Kidney (tissue), 14 donors: ENCODE measurements around the gene SRRM2. TPM values are rescaled to one million over a fixed set of nuclear protein-coding genes. Genes with fewer than 3 reads are reported as not detected.
A peak's percentile ranks its signal among the peaks of the same experiment; 100 is the strongest.

Source experiments
- DNase-seq, 5 donors: peaks; one replicate each; pipeline ENCODE4 v3.0.0-alpha.2; 2013 to 2020
- FAIRE-seq: peaks from 2 replicates; lab custom pipeline; 2012; peaks lifted over from hg19 to GRCh38; lab: Jason Lieb, UNC
- H3K27ac ChIP-seq, 2 donors: one replicate each; pipeline ENCODE4 v1.7.0; 2013; ENCODE audit warnings: low read depth in 2 of 2, low read length in 2 of 2, inconsistent platforms in 1 of 2
- H3K27me3 ChIP-seq: one replicate; pipeline ENCODE4 v1.7.1; 2013; ENCODE audit warnings: low read length, inconsistent platforms; ENCODE audit not compliant: control insufficient read depth, insufficient read depth
- H3K36me3 ChIP-seq, 3 donors: one replicate each; pipeline versions ENCODE4 v1.7.0 to v1.7.1; 2013; ENCODE audit warnings: low read length in 3 of 3, control low read depth in 1 of 3, inconsistent platforms in 1 of 3; ENCODE audit not compliant: insufficient read depth in 3 of 3, control insufficient read depth in 2 of 3
- H3K4me1 ChIP-seq, 3 donors: one replicate each; pipeline versions ENCODE4 v1.7.0 to v1.7.1; 2013; ENCODE audit warnings: low read length in 3 of 3, inconsistent platforms in 1 of 3, low read depth in 1 of 3; ENCODE audit not compliant: control insufficient read depth in 2 of 3, insufficient read depth in 2 of 3
- H3K4me3 ChIP-seq, 3 donors: one replicate each; pipeline versions ENCODE4 v1.7.0 to v1.8.1; 2013; ENCODE audit warnings: low read length in 3 of 3, control low read depth in 1 of 3, inconsistent platforms in 1 of 3
- H3K9ac ChIP-seq, 3 donors: one replicate each; pipeline versions ENCODE4 v1.7.0 to v1.7.1; 2013; ENCODE audit warnings: low read length in 3 of 3, control low read depth in 1 of 3, inconsistent platforms in 1 of 3
- H3K9me3 ChIP-seq, 3 donors: one replicate each; pipeline versions ENCODE4 v1.7.0 to v1.7.1; 2013; ENCODE audit warnings: low read length in 3 of 3, control low read depth in 1 of 3, inconsistent platforms in 1 of 3; ENCODE audit not compliant: control insufficient read depth in 2 of 3, insufficient read depth in 1 of 3
- intact Hi-C: fragments of 100-400 bp; cut with DNase I; formaldehyde crosslinking; loops from one replicate; pipeline ENCODE4 v1.11.1; 2022
- polyA plus RNA-seq: library from polyadenylated mRNA; stranded (reverse); fragments of 350-450 nt; fragmentation: Illumina TruSeq; extraction: RNeasy Lipid Tissue Mini Kit (QIAGEN cat#74804); gene quantifications from one replicate; pipeline ENCODE4 v1.2.3, GENCODE V29; 2014; ENCODE audit warnings: low read depth, low replicate concordance; ENCODE audit not compliant: insufficient read depth
- total RNA-seq: library from RNA; stranded (reverse); fragmentation: NEBNext Ultra II Directional; extraction: Animal tissue kit (Norgen Biotek cat#: 25700); gene quantifications from one replicate; pipeline ENCODE4 v1.2.1, GENCODE V29; 2021
- TF ChIP-seq, protein P1 (sequence below): IDR thresholded peaks from 3 replicates; pipeline ENCODE4 v1.5.1; 2012; ENCODE audit warnings: mild to moderate bottlenecking, moderate library complexity, borderline replicate concordance; ENCODE audit not compliant: insufficient read depth; ENCODE audit errors: extremely low read depth
- donor health status: control.
- donor health status: control.
- donor health status: control.
- donor health status: control.
- donor health status: control.
- donor health status: DM: yes; HTN: yes; CAD: no.
- donor health status: Normal renal cell carcinoma (clear cell type).

SRRM2 gene
- total and polyA plus RNA-seq, 2 donors from 2014 or later = 386 to 621 TPM

DNA sequence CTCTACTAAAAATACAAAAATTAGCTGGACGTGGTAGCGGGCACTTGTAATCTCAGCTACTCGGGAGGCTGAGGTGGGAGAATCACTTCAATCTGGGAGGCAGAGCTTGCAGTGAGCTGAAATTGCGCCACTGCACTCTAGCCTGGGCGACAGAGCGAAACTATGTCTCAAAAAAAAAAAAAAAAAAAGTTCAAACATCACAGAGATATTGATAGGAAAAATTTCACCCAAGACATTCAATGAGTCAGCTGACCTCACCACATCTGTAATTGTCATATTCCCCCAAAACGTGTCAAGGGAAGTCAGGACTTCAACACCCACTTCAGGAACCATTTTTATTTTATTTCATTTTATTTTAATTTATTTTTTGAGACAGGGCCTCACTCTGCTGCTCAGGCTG, 24.4 kb upstream of the SRRM2 start:
- intact Hi-C loops = no loop called here
- FAIRE-seq = no peak
- no peaks in the 10 kb centered on the region for H3K9me3 ChIP-seq
- no peaks in the 10 kb centered on the region for H3K27me3 ChIP-seq
- no peak overlapping the region for H3K9ac ChIP-seq
- no peak overlapping the region for H3K27ac ChIP-seq
- TF ChIP-seq, protein P1, sequence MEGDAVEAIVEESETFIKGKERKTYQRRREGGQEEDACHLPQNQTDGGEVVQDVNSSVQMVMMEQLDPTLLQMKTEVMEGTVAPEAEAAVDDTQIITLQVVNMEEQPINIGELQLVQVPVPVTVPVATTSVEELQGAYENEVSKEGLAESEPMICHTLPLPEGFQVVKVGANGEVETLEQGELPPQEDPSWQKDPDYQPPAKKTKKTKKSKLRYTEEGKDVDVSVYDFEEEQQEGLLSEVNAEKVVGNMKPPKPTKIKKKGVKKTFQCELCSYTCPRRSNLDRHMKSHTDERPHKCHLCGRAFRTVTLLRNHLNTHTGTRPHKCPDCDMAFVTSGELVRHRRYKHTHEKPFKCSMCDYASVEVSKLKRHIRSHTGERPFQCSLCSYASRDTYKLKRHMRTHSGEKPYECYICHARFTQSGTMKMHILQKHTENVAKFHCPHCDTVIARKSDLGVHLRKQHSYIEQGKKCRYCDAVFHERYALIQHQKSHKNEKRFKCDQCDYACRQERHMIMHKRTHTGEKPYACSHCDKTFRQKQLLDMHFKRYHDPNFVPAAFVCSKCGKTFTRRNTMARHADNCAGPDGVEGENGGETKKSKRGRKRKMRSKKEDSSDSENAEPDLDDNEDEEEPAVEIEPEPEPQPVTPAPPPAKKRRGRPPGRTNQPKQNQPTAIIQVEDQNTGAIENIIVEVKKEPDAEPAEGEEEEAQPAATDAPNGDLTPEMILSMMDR = no peak
- H3K36me3 ChIP-seq = no peaks in the 10 kb centered on the region
- no peaks in the 10 kb centered on the region for H3K4me1 ChIP-seq
- H3K4me3 ChIP-seq = no peak overlapping the region
- DNase-seq = no peak

DNA sequence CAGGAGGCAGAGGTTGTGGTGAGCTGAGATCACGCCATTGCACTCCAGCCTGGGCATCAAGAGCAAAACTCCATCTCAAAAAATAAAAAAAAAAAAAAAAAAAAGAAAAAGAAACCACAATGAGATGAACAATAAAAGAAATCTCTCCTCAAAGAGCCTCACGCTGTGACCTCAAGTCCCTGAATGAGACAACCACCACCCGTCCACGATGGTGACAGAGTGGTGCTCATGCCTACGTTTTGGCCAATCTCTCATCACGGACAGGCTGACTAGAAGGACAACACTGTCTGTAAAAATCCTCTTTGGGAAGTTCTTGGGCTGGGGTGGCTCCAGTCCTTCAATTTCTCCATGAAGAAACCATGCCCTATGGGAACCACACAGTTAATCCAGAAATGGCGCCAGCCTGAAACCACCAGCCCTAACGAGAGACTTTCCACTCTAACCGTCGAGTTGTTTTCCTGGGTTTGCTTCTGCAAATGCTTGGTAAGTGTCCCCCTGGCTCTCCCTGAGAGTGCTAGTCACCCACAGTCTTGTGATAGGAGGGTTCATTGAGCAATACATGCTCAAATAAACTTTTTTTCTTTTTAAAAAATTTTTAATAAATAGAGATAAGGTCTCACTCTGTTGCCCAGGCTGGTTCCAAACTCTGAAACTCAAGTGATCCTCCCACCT, 17.5 kb upstream of the SRRM2 start:
- H3K9me3 ChIP-seq = no peaks in the 10 kb centered on the region
- FAIRE-seq = no peak
- intact Hi-C loops = no loop called here

DNA sequence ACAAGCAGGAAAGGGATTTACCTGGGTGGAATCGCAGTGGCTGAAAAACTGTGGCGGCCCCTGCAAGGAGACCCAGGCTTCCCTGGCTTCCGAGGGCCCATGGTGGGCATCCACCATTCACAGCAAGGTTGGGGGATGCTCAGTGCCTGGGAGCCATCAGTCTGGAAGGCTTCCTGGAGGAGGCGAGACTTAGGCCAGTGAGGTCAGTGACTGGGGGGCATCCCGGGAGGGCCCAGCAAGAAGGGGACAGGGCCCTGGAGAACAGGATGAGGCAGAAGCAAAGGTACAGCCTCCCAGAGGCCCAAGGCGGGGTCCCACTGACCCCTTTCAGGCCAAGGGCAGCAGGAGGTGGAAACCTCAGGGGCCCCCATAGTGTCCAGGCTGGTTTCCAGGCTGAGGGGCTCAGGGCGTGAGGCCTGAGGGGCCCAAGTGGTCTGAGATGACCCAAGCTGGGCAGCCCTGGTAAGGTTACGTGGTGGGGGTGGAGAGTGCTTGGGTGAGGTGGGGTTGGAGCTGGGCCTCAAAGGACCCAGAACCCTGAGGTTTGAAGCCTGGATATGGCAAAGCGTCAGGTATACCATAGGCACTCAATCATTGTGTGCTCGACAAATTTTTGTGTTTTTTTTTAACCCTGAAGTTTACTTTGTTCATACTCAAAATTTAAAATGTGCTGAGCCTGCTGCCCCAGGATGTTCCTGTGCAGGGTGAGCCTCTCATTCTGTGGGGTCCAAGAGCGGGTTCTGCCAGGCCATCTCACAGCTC, 15.8 kb upstream of the SRRM2 start:
- H3K27ac ChIP-seq = no peak overlapping the region
- H3K27me3 ChIP-seq = no peaks in the 10 kb centered on the region
- no peaks in the 10 kb centered on the region for H3K36me3 ChIP-seq
- H3K4me3 ChIP-seq = no peak overlapping the region
- H3K4me1 ChIP-seq = no peaks in the 10 kb centered on the region
- intact Hi-C loops = no loop called here
- FAIRE-seq (no peak), DNase-seq (peak in 1 of 5 donors; percentile 20)
- H3K9me3 ChIP-seq = no peaks in the 10 kb centered on the region
- TF ChIP-seq, protein P1 = no peak
- no peak overlapping the region for H3K9ac ChIP-seq

More for the DNA sequence above, 17.5 kb upstream of the SRRM2 start:
- Histone ChIP-seq H3K4me1 (no peaks in the 10 kb centered on the region), H3K36me3 (no peaks in the 10 kb centered on the region), H3K9ac (no peak overlapping the region), H3K4me3 (no peak overlapping the region), H3K27me3 (no peaks in the 10 kb centered on the region), H3K27ac (no peak overlapping the region)
- TF ChIP-seq, protein P1 = no peak
- DNase-seq = no peak
